ENCODE results near the gene MYL2. TPM values are rescaled to one million over a fixed set of nuclear protein-coding genes. Genes with fewer than 3 reads are reported as not detected.
A peak's percentile ranks its signal among the peaks of the same experiment; 100 is the strongest.

The MYL2 gene
- total RNA-seq, 2 donors from 2014 or later, result not detected

- intact Hi-C loops (cut with DNase I), result loop anchor here in 1 of 2 donors (10.0 kb wide), 1 partner anchor 363 kb away; no protein-coding TSS in a partner anchor
- DNase-seq (ENCODE audit: low spot score), result no peak
These were observed 11.7 kb upstream of the MYL2 start for GRCh38 chr12:110932046-110932445.

DNA sequence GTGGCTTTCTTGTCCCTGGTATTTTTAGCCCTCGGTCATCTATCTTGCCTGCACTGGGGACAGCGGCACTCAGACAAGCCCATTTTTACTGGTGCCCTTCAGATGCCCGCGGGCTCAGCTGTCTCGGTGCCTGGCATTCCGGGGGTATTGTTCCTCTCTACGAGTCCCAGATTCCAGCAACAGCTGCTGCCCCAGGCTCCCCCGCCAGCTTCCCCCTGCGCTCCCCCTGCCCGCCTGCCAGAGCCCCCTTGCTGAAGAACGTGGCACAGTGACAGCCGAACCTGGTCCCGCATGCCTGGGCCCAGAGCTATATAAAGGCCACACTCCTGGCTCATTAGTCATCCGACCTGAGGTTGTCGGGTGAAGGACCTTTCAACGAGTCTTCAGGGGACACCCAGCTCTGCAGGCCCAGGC, 10.9 kb upstream of the MYL2 start:
- intact Hi-C loops (cut with DNase I), result loop anchor here in 1 of 2 donors (10.0 kb wide), 1 partner anchor 363 kb away; no protein-coding TSS in a partner anchor
- no peak for DNase-seq (ENCODE audit: low spot score)

DNA sequence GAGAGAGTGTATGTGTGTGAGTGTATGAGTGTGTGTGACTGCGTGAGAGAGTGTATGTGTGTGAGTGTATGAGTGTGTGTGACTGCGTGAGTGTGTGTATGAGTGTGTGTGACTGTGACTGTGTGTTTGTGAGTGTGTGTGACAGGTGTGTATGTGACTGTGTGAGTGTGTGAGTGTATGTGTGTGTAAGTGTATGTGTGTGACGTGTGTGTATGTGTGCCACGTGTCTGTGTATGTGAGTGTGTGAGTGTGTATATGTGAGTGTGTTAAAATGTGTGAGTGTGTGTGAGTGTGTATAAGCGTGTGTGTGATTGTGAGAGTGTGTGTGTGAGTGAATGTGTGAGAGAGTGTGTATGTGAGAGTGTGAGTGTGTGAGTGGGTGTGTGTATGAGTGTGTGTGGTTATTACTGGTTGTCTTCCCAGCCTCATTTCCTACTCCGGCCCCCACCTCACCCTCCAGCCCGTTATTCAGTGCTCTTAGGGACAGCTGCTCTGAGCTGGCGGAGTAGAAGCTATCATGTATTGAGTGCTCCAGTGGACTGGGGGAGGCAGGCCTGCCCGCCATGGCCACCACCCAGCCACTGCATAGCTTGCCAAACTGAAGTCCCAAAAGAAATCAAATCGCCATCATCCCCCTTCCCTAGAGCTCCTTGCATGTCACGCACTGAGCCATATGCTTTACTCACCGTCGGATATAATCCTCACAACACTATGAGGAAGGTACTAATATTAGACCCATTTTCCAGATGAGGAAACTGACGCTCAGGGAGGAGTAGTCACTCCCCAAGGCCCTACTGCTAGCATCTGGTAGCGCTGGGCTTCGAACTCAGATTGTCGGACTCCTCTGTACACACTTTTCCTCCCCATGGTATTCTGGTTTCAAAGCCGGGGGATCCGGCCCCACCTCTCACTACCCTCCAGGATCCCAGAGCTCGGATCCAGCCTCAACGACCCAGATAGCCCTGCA, 10.3 kb upstream of the MYL2 start:
- intact Hi-C loops (cut with DNase I), result loop anchor here in 1 of 2 donors (10.0 kb wide), 1 partner anchor 364 kb away; no protein-coding TSS in a partner anchor
- DNase-seq (ENCODE audit: low spot score), result no peak

- intact Hi-C loops (cut with DNase I), result loop anchor here in 1 of 2 donors (10.0 kb wide), 1 partner anchor 365 kb away; no protein-coding TSS in a partner anchor
- DNase-seq (ENCODE audit: low spot score), result no peak
These were observed 9.4 kb upstream of the MYL2 start for GRCh38 chr12:110929818-110930217.

DNA sequence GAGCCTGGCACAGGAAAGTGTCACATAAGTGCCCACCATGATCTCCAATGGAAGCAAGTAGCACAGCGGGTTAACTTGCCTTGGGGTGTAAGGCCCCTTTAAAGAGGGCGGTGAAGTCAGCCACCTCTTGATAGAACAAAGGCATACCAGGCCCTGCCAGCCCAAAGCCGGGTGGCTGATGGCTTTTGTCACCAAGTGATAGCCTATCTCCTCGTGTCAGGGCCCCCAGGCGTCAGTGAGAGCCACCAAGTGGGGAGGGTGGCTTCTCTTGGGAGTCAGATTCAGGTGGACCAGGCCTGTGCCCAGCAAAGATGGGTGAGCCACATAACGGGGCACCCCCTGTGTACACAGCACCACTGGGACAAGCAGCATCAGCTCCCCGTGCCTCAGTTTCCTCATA, 8.3 kb upstream of the MYL2 start:
- DNase-seq (ENCODE audit: low spot score), result peak; percentile 52
- intact Hi-C loops (cut with DNase I), result no loop called here

DNA sequence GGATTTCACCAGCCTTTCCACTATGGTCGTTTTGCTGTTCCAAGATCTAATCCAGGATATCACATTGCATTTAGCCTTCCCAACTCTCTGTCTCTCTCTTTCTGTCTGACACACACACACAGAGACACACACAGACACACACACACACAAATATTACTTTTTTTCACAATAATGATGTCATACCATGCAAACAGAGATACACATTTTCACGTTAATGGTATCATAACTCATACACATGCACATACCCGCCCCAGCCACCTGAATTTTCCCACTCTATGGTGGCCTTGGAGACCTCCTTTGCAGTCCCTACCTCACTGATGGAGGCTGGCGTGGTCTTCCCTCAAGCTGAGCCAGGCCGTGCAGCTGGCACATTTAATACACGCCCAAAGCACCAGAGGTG, 7.2 kb upstream of the MYL2 start:
- peak; percentile 36 for DNase-seq (ENCODE audit: low spot score)
- intact Hi-C loops (cut with DNase I), result no loop called here

GRCh38 chr12:110923692-110924334, 3.4 kb upstream of the MYL2 start:
- intact Hi-C loops (cut with DNase I), result no loop called here
- DNase-seq (ENCODE audit: low spot score), result peak; percentile 40

- intact Hi-C loops (cut with DNase I), result no loop called here
- DNase-seq (ENCODE audit: low spot score), result no peak
These were observed 2.8 kb upstream of the MYL2 start for GRCh38 chr12:110923192-110923591.

DNA sequence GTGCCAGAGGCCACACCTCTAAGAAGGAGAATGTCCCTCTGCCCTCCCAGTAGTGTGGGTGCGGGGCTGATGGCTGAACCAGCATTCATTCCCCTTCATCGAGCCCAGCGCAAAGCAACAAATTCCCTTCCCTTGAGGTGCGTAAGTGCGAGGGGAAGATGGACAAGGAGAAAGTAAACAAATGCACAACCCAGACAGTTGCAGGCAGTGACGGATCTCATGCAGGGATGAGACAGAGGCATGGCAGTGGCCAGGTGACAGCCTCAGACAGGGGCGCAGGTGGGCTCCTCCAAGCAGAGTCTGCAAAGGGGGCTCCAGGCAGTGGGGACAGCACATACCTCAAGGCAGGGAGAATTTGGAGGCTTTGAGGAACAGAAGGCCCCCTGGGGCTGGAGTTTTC, 2.3 kb upstream of the MYL2 start:
- intact Hi-C loops (cut with DNase I), result no loop called here
- peak; percentile 13 for DNase-seq (ENCODE audit: low spot score)

- intact Hi-C loops (cut with DNase I), result no loop called here
- DNase-seq (ENCODE audit: low spot score), result no peak
These were observed 883 bp upstream of the MYL2 start for GRCh38 chr12:110921262-110921661.

GRCh38 chr12:110919720-110920119, 659 bp downstream of the MYL2 start:
- no peak for DNase-seq (ENCODE audit: low spot score)
- intact Hi-C loops (cut with DNase I), result no loop called here

- intact Hi-C loops (cut with DNase I), result no loop called here
These were observed 2.4 kb downstream of the MYL2 start for GRCh38 chr12:110917961-110918360.

DNA sequence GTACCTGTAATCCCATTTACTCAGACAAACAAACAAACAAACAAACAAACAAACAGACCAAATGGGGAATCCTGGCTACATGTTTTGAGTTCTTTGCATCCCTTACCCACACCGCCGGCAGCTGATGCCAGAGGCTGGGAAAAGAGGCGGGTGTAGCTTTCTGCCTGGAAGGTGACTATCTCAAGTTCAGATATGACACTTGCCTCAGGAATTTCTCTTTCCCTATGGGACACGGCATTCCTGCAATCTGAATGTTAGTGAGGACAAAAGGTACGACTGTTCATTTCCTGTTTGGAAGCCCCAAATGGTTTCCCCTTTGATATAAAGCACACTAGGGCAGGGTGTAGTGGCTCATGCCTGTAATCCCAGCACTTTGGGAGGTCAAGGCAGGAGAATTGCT, 2.9 kb downstream of the MYL2 start:
- DNase-seq (ENCODE audit: low spot score), result no peak
- intact Hi-C loops (cut with DNase I), result no loop called here

More at GRCh38 chr12:110917961-110918360, 2.4 kb downstream of the MYL2 start:
- no peak for DNase-seq (ENCODE audit: low spot score)

- intact Hi-C loops (cut with DNase I), result no loop called here
- DNase-seq (ENCODE audit: low spot score), result no peak
These were observed 4.0 kb downstream of the MYL2 start for GRCh38 chr12:110916295-110916875.

DNA sequence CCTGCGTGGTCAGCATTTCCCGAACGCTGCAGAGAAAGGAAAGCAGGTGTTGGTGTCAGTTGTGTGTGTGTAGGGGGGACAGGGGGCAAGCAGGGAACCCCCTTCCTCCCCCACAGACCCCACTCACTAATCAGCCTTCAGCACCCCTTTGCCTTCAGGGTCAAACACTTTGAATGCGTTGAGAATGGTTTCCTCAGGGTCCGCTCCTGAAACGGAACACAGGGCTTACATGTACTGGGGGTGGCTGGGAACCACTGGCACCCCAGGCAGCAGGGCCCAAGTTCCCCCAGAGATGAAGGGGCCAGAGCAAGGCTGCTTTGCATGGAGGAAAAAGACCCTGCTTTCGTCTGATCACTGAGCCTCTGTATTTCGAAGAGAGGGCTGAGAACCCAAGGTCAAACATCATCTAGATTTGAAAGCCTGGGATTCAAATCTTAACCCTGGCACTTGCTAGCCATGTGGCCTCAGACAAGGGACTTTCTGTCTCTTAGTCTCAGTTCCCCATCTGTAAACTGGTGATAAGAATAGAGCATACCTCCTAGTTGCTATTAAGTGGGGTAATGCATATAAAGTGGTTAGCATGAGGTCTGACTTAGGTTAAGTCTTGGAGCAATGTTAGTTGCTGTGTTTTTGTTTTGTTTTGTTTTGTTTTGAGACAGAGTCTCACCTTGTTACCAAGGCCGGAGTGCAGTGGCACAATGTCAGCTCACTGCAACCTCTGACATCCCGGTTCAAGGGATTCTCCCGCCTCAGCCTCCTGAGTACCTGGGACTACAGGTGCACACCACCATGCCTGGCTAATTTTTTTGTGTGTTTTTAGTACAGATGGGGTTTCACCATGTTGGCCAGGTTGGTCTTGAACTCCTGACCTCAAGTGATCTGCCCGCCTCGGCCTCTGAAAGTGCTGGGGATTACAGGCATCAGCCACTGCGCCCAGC, 7.0 kb downstream of the MYL2 start:
- no peak for DNase-seq (ENCODE audit: low spot score)
- intact Hi-C loops (cut with DNase I), result no loop called here

- intact Hi-C loops (cut with DNase I), result no loop called here
- DNase-seq (ENCODE audit: low spot score), result no peak
These were observed 8.1 kb downstream of the MYL2 start for GRCh38 chr12:110912263-110912662.

DNA sequence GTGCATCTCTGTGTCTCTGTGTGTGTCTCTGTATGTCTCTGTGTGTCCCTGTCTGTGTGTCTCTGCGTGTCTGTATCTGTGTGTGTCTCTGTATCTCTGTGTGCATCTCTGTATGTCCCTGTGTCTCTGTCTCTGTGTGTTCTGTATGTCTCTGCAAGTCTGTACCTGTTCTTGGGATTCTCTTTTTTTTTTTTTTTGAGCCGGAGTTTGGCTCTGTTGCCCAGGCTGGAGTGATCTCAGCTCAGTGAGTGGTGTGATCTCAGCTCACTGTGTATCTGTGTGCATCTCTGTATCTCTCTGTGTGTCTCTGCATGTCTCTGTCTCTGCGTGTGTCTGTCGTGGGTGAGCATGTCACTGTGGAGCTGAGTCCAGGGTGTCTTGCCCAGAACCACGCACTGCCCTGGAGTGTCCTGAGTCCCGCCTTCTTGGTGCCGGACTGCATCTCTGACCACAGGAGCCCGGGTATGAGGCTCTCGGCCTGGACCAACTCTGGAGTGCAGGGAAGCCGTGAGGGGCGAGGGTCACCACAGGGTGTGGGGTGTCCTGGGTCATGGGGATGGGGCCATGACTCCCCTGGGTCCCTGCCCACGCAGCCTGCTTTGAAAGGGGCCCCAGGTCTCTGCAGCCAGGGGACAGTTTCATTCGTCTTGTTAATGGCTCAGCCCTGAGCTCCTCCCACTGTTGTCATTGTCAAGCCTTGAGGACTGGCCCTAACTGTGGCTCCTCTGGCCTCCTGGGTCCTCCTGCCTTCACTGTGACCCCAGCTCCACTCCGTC, 11.8 kb downstream of the MYL2 start:
- DNase-seq (ENCODE audit: low spot score), result no peak
- intact Hi-C loops (cut with DNase I), result no loop called here

- no peak for DNase-seq (ENCODE audit: low spot score)
- intact Hi-C loops (cut with DNase I), result no loop called here
These were observed 12.8 kb downstream of the MYL2 start for GRCh38 chr12:110907583-110907982.

Measured in posterior vena cava (tissue), 2 donors.